NCI-H446 treated with DMSO at 0.1 percent for 48 hours (cell line): ENCODE results near the gene XRN1.
"Not testable (repeated sequence)": the region's sequence is repeated elsewhere in the genome, so short reads cannot be mapped to it uniquely, and the experiment has no call there.

Source experiments
- DNase-seq: peaks from one replicate; lab custom pipeline; 2025; lab: John Stamatoyannopoulos, UW

The XRN1 gene

GRCh38 chr3:142434503-142434902 lies 13.3 kb downstream of the XRN1 start:
- no peak for DNase-seq

GRCh38 chr3:142433110-142433509 lies 14.7 kb downstream of the XRN1 start:
- DNase-seq, result no peak

GRCh38 chr3:142429582-142429981 lies 18.3 kb downstream of the XRN1 start:
- no peak for DNase-seq

- no peak for DNase-seq
Measured at GRCh38 chr3:142424754-142425153, 23.1 kb downstream of the XRN1 start.

GRCh38 chr3:142418926-142419592 lies 28.8 kb downstream of the XRN1 start:
- DNase-seq, result no peak

- DNase-seq, result no peak
Measured at GRCh38 chr3:142417302-142417701, 30.5 kb downstream of the XRN1 start.

- DNase-seq, result not testable (repeated sequence)
Measured at GRCh38 chr3:142400537-142400936, 47.3 kb downstream of the XRN1 start.

GRCh38 chr3:142394921-142395622 lies 52.8 kb downstream of the XRN1 start:
- DNase-seq, result no peak

GRCh38 chr3:142385078-142385477 lies 62.8 kb downstream of the XRN1 start:
- DNase-seq, result no peak

GRCh38 chr3:142374687-142375086 lies 73.2 kb downstream of the XRN1 start:
- no peak for DNase-seq

- not testable (repeated sequence) for DNase-seq
Measured at GRCh38 chr3:142369576-142369975, 78.3 kb downstream of the XRN1 start.

GRCh38 chr3:142366434-142366833 lies 81.4 kb downstream of the XRN1 start:
- peak; percentile 27 for DNase-seq

GRCh38 chr3:142363936-142364467 lies 83.8 kb downstream of the XRN1 start:
- DNase-seq, result no peak

GRCh38 chr3:142363433-142363832 lies 84.4 kb downstream of the XRN1 start:
- not testable (repeated sequence) for DNase-seq

- no peak for DNase-seq
Measured at GRCh38 chr3:142359367-142359766, 88.5 kb downstream of the XRN1 start.

GRCh38 chr3:142356818-142357217 lies 91.0 kb downstream of the XRN1 start:
- DNase-seq, result no peak

- no peak for DNase-seq
Measured at GRCh38 chr3:142355692-142356091, 92.1 kb downstream of the XRN1 start.

- no peak for DNase-seq
Measured at GRCh38 chr3:142354076-142354475, 93.8 kb downstream of the XRN1 start.

GRCh38 chr3:142353571-142353970 lies 94.3 kb downstream of the XRN1 start:
- DNase-seq, result no peak

- not testable (repeated sequence) for DNase-seq
Measured at GRCh38 chr3:142352698-142353097, 95.1 kb downstream of the XRN1 start.

GRCh38 chr3:142348460-142348859 lies 99.4 kb downstream of the XRN1 start:
- no peak for DNase-seq

- DNase-seq, result no peak
Measured at GRCh38 chr3:142337994-142338393, 109.8 kb downstream of the XRN1 start.

GRCh38 chr3:142332390-142332789 lies 115.4 kb downstream of the XRN1 start:
- DNase-seq, result no peak
